Naive thymus-derived CD8-positive, alpha-beta T cell (primary cell): ENCODE data around the gene STK17A. TPM values are rescaled to one million over a fixed set of nuclear protein-coding genes. Genes with fewer than 3 reads are reported as not detected.
"Not testable (repeated sequence)": the region's sequence is repeated elsewhere in the genome, so short reads cannot be mapped to it uniquely, and the experiment has no call there.

ENCODE experiments used
- ATAC-seq, 2 donors: fragments of 150-1000 bp; cut with Tn5 transposase in 1 of 2; sonication (Bioruptor Pico), chemical (Tn5 transposase) in 1 of 2; 1 replicate in 1 of 2; 2 replicates in 1 of 2; pipeline ENCODE4 v1.10.0; 2021; ENCODE audit warnings: mild to moderate bottlenecking in 2 of 2, moderate library complexity in 2 of 2
- POLR2A ChIA-PET: fragments of 350-600 bp; sonication (Branson Sonifier 250); formaldehyde crosslinking; loops from one replicate; lab custom pipeline; 2021; ENCODE audit warnings: antibody characterized with exemption; lab: Charles Lee
- DNase-seq, 10 donors: peaks; one replicate each; pipeline versions ENCODE4 v3.0.0 to v3.0.0-alpha.2; 2020 to 2022
- H3K27ac Mint-ChIP-seq, 10 donors: one replicate each; pipeline ENCODE4 v1.8.0; 2020 to 2022; ENCODE audit warnings: mild to moderate bottlenecking in 10 of 10, mixed read lengths in 10 of 10, moderate library complexity in 4 of 10, inconsistent platforms in 1 of 10
- H3K27me3 Mint-ChIP-seq, 5 donors: one replicate each; pipeline ENCODE4 v1.8.0; 2021 to 2022; ENCODE audit warnings: mixed read lengths in 5 of 5
- H3K36me3 Mint-ChIP-seq, 3 donors: one replicate each; pipeline ENCODE4 v1.8.0; 2020 to 2022; ENCODE audit warnings: mixed read lengths in 3 of 3, mild to moderate bottlenecking in 2 of 3, inconsistent platforms in 1 of 3
- H3K4me1 Mint-ChIP-seq, 4 donors: one replicate each; pipeline ENCODE4 v1.8.0; 2021 to 2022; ENCODE audit warnings: mixed read lengths in 4 of 4
- H3K4me3 Mint-ChIP-seq, 10 donors: one replicate each; pipeline ENCODE4 v1.8.0; 2020 to 2022; ENCODE audit warnings: mild to moderate bottlenecking in 10 of 10, mixed read lengths in 10 of 10, moderate library complexity in 6 of 10, inconsistent platforms in 1 of 10
- H3K9me3 Mint-ChIP-seq, 9 donors: one replicate each; pipeline ENCODE4 v1.8.0; 2020 to 2022; ENCODE audit warnings: mixed read lengths in 9 of 9, mild to moderate bottlenecking in 3 of 9, inconsistent platforms in 1 of 9, moderate library complexity in 1 of 9
- polyA plus RNA-seq, 3 donors: library from polyadenylated mRNA; unstranded; fragments of 300-500 nt; fragmentation: Illumina TruSeq; gene quantifications; one replicate each; pipeline ENCODE4 v1.2.3, GENCODE V29; 2021
- total RNA-seq, 8 experiments: library from RNA in 2 of 8; stranded (reverse) in 2 of 8; gene quantifications; one replicate each; pipeline ENCODE4 v1.2.3 and lab custom pipeline; 2021 to 2026

The STK17A gene
- total and polyA plus RNA-seq, 5 experiments from 2014 or later = 203 to 346 (median 242) TPM

GRCh38 chr7:43572516-43573049 is 10.3 kb upstream of the STK17A start:
- no peak overlapping the region for H3K4me3 Mint-ChIP-seq
- POLR2A ChIA-PET = interaction anchor here (0.8 to 0.9 kb wide), 2 partner anchors 26 to 70 kb away, joined by 3 to 5 read pairs; no protein-coding TSS in a partner anchor
- peak in 1 of 10 donors; percentile 32 for DNase-seq
- no peaks in the 10 kb centered on the region for H3K9me3 Mint-ChIP-seq
- H3K4me1 Mint-ChIP-seq = peaks cover 0 to 6% (median 5%) of the 10 kb centered on the region in 4 donors
- no peaks in the 10 kb centered on the region for H3K36me3 Mint-ChIP-seq
- no peak overlapping the region for H3K27ac Mint-ChIP-seq
- no peaks in the 10 kb centered on the region for H3K27me3 Mint-ChIP-seq
- peak in 1 of 2 donors; percentile 63 for ATAC-seq

DNA sequence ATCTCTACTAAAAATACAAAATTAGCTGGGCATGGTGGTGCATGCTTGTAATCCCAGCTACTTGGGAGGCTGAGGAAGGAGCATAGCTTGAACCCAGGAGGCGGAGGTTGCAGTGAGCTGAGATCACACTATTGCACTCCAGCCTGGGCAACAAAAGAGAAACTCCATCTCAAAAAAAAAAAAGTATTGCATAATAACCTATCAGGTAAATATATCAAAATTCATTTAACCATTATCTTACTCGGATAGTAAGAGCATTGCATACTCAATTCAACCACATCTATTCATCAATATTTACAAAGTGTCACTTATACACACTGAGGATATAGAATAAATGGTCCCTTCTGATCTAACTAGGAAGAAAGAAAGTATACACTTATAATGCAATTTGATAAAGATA is 9.1 kb upstream of the STK17A start:
- DNase-seq, H3K36me3 Mint-ChIP-seq, H3K27me3 Mint-ChIP-seq, H3K4me3 Mint-ChIP-seq, H3K27ac Mint-ChIP-seq, ATAC-seq, POLR2A ChIA-PET, H3K9me3 Mint-ChIP-seq, H3K4me1 Mint-ChIP-seq: not testable (repeated sequence)

DNA sequence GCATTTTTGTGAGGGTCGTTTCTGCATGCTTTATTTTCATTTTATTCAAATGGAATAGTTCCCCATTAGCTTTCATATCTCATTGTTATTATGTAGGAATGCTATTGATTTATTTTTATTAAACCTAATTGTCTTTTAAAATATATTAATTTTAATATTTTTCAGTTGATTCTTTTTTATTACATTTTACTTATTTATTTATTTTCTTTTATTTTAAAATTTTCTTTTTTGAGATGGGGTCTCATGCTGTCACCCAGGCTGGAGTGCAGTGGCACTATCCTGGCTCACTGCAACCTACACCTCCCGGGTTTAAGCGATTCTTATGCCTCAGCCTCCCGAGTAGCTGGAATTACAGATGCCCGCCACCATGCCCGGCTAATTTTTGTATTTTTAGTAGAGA is 7.4 kb upstream of the STK17A start:
- no peak overlapping the region for H3K4me3 Mint-ChIP-seq
- H3K4me1 Mint-ChIP-seq = peaks cover 0 to 6% (median 3%) of the 10 kb centered on the region in 4 donors
- H3K9me3 Mint-ChIP-seq = no peaks in the 10 kb centered on the region
- no peak for DNase-seq
- no peaks in the 10 kb centered on the region for H3K27me3 Mint-ChIP-seq
- no peak overlapping the region for H3K27ac Mint-ChIP-seq
- no peaks in the 10 kb centered on the region for H3K36me3 Mint-ChIP-seq
- ATAC-seq = no peak
- POLR2A ChIA-PET = interaction anchor here (1.1 kb wide), 1 partner anchor 330 kb away, joined by 3 read pairs; no protein-coding TSS in a partner anchor

GRCh38 chr7:43576241-43576640 is 6.7 kb upstream of the STK17A start:
- H3K4me1 Mint-ChIP-seq = peaks cover 0 to 5% (median 3%) of the 10 kb centered on the region in 4 donors
- no peak overlapping the region for H3K4me3 Mint-ChIP-seq
- H3K9me3 Mint-ChIP-seq = no peaks in the 10 kb centered on the region
- POLR2A ChIA-PET = no interaction called here
- ATAC-seq (no peak), DNase-seq (no peak)
- no peak overlapping the region for H3K27ac Mint-ChIP-seq
- H3K27me3 Mint-ChIP-seq = no peaks in the 10 kb centered on the region
- H3K36me3 Mint-ChIP-seq = no peaks in the 10 kb centered on the region

DNA sequence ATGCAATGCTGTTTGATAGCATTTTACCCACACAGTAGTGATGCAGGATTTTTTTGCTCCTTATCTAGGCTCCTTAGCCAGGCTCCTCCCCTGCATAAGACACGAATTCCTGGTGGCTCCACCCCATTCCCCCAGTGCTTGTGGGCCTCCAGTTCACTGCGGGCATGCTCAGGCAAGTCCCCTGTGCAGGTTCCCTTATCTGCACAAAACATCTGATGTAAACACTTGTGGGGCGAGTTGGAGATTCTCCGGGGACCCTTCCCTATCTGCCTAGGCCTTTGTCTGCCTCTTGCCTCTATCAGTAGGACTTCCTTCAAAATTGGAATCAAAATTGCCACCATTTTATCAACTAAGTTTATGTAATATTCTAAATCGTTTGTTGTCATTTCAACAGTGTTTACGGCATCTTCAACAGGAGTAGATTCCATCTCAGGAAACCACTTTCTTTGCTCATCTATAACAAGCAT is 5.4 kb upstream of the STK17A start:
- Mint-ChIP-seq H3K4me3 (no peak overlapping the region), H3K4me1 (peaks cover 2 to 9% (median 6%) of the 10 kb centered on the region in 4 donors), H3K9me3 (no peaks in the 10 kb centered on the region), H3K36me3 (no peaks in the 10 kb centered on the region), H3K27me3 (peaks cover 0 to 8% (median under 1%) of the 10 kb centered on the region in 5 donors), H3K27ac (peak overlapping the region in 1 of 10 donors; percentile 32)
- ATAC-seq = no peak
- POLR2A ChIA-PET = no interaction called here
- DNase-seq = no peak

GRCh38 chr7:43583424-43584194 is 701 bp downstream of the STK17A start:
- POLR2A ChIA-PET = interaction anchor here (0.6 to 11.5 kb wide), 24 partner anchors 9 to 285 kb away, joined by 3 to 373 read pairs (median 10); partner anchors contain the start of gene MRPS24
- ATAC-seq = peak; percentile 34 to 41
- H3K4me3 Mint-ChIP-seq = peak overlapping the region; percentile 82 to 99 (median 94)
- H3K36me3 Mint-ChIP-seq = peaks cover 3 to 23% (median 13%) of the 10 kb centered on the region in 3 donors
- H3K4me1 Mint-ChIP-seq = peaks cover 10 to 41% (median 23%) of the 10 kb centered on the region in 4 donors
- H3K9me3 Mint-ChIP-seq = no peaks in the 10 kb centered on the region
- peaks cover 0 to 9% (median 3%) of the 10 kb centered on the region in 5 donors for H3K27me3 Mint-ChIP-seq
- DNase-seq = peak; percentile 54 to 89 (median 71)
- peak overlapping the region; percentile 90 to 99 (median 96) for H3K27ac Mint-ChIP-seq

DNA sequence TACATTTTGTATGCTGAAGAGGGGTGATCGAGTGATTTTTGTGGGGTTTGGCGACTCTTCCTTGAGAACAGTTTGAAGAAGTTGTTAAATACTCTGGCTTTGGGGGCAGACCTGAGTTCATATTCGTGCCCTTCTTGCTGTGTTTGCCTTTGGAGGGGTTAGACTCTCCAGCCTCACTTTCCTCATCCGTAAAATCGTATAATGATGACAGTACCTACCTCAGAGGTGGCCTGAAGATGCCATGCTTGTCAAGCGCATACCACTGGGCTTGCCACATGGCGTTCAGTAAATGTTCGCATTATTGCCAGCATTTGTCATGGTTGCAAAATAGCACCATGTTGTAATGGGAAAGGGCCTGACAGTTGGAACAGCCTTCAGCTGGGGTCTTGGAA is 1.3 kb downstream of the STK17A start:
- H3K27me3 Mint-ChIP-seq = peaks cover 0 to 9% (median 3%) of the 10 kb centered on the region in 5 donors
- peak in 7 of 10 donors; percentile 13 to 67 (median 48) for DNase-seq
- peaks cover 13 to 47% (median 29%) of the 10 kb centered on the region in 4 donors for H3K4me1 Mint-ChIP-seq
- peak overlapping the region; percentile 82 to 99 (median 94) for H3K4me3 Mint-ChIP-seq
- no peaks in the 10 kb centered on the region for H3K9me3 Mint-ChIP-seq
- ATAC-seq = peak; percentile 3 to 5
- H3K27ac Mint-ChIP-seq = peak overlapping the region; percentile 90 to 99 (median 96)
- H3K36me3 Mint-ChIP-seq = peaks cover 3 to 26% (median 13%) of the 10 kb centered on the region in 3 donors
- POLR2A ChIA-PET = interaction anchor here (0.6 to 11.5 kb wide), 11 partner anchors 11 to 285 kb away, joined by 3 to 373 read pairs (median 22); partner anchors contain the start of gene MRPS24

DNA sequence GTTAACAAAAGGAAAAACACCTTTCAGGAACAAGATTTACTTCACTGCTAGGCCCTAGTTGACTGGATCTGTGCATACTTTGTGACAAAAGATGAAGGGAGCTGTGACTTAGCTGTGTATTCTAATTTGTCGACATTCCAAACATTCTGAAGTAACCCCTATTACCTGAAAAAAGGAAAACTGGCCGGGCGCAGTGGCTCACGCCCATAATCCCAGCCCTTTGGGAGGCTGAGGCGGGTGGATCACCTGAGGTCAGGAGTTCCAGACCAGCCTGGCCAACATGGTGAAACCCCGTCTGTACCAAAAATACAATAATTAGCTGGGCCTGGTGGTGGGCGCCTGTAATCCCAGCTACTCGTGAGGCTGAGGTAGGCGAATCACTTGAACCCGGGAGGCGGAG is 1.8 kb downstream of the STK17A start:
- H3K36me3 Mint-ChIP-seq = peaks cover 3 to 26% (median 13%) of the 10 kb centered on the region in 3 donors
- DNase-seq, ATAC-seq, H3K9me3 Mint-ChIP-seq, H3K27me3 Mint-ChIP-seq: not testable (repeated sequence)
- H3K4me3 Mint-ChIP-seq = peak overlapping the region; percentile 82 to 99 (median 94)
- POLR2A ChIA-PET = interaction anchor here (0.7 to 11.5 kb wide), 12 partner anchors 11 to 114 kb away, joined by 3 to 373 read pairs (median 20); no protein-coding TSS in a partner anchor
- H3K4me1 Mint-ChIP-seq = peaks cover 17 to 51% (median 34%) of the 10 kb centered on the region in 4 donors
- H3K27ac Mint-ChIP-seq = peak overlapping the region; percentile 90 to 99 (median 96)

DNA sequence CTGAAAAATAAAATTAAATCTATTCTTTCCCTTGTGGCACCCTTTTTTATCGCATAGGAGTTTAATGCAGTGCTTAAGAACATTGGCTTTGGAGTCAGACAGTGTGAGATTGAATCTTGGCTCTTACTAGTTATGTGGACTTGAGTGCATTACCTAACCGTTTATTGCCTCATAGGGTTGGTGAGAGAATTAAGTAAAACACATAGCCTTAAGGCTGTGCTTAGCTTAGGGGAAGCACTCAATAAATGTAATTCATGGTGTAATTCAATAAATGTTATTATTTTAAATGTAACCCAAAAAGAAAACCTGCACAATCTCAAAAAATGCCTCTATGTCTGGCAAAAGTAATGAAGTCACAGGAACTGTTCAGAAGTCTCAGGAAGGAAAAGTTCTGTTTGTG is 2.7 kb downstream of the STK17A start:
- no peaks in the 10 kb centered on the region for H3K9me3 Mint-ChIP-seq
- no peak for ATAC-seq
- DNase-seq = peak in 2 of 10 donors; percentile 31 to 36
- H3K27ac Mint-ChIP-seq = peak overlapping the region; percentile 90 to 99 (median 96)
- peak overlapping the region; percentile 82 to 99 (median 94) for H3K4me3 Mint-ChIP-seq
- H3K27me3 Mint-ChIP-seq = peaks cover 0 to 9% (median 3%) of the 10 kb centered on the region in 5 donors
- POLR2A ChIA-PET = interaction anchor here (0.6 to 11.5 kb wide), 10 partner anchors 10 to 699 kb away, joined by 3 to 373 read pairs (median 26); no protein-coding TSS in a partner anchor
- H3K36me3 Mint-ChIP-seq = peaks cover 3 to 33% (median 13%) of the 10 kb centered on the region in 3 donors
- H3K4me1 Mint-ChIP-seq = peaks cover 19 to 59% (median 42%) of the 10 kb centered on the region in 4 donors

DNA sequence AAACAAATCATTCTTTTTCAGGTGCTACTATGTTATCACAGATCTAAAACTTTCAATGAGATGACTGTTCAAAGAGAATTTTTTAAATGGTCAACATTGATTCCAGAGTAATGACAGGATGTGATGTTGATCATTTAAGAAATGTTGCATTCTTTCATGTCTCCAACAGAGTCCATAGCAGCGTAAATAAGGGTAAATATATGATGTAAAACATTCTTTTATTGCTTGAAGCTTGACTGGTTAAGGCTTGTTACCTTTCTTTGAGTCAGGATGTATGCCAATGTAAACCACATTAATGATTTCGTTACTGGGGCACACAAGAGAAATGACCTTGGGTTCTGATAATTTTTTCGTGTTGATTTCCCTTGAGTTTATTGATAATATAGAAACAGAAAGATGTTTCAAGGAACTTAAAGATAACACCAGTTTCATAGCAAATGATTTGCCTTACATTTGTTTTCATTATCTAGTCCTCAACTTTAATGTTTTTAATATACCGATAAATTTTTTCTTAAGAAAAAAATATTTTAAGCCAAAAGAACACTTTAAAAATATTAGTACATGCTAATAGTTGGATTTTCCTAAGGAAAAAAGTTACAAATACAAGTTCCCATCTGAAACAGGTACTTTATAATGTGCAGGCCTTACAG is 3.5 kb downstream of the STK17A start:
- peak in 3 of 10 donors; percentile 48 to 73 (median 62) for DNase-seq
- H3K27ac Mint-ChIP-seq = peak overlapping the region; percentile 90 to 99 (median 96)
- no peaks in the 10 kb centered on the region for H3K9me3 Mint-ChIP-seq
- H3K36me3 Mint-ChIP-seq = peaks cover 3 to 36% (median 13%) of the 10 kb centered on the region in 3 donors
- ATAC-seq = peak in 1 of 2 donors; percentile 52
- peak overlapping the region; percentile 89 to 99 (median 94) for H3K4me3 Mint-ChIP-seq
- H3K27me3 Mint-ChIP-seq = peaks cover 0 to 9% (median 3%) of the 10 kb centered on the region in 5 donors
- POLR2A ChIA-PET = interaction anchor here (0.5 to 11.5 kb wide), 11 partner anchors 9 to 700 kb away, joined by 3 to 373 read pairs (median 18); no protein-coding TSS in a partner anchor
- H3K4me1 Mint-ChIP-seq = peaks cover 23 to 66% (median 49%) of the 10 kb centered on the region in 4 donors

GRCh38 chr7:43588477-43589132 is 5.7 kb downstream of the STK17A start:
- Mint-ChIP-seq H3K36me3 (peaks cover 7 to 38% (median 12%) of the 10 kb centered on the region in 3 donors), H3K9me3 (no peaks in the 10 kb centered on the region)

More at GRCh38 chr7:43588477-43589132, 5.7 kb downstream of the STK17A start:
- DNase-seq (no peak), ATAC-seq (no peak)
- Mint-ChIP-seq H3K4me1 (peaks cover 33 to 80% (median 62%) of the 10 kb centered on the region in 4 donors), H3K4me3 (peak overlapping the region; percentile 63 to 99 (median 81)), H3K27ac (peak overlapping the region; percentile 81 to 95 (median 90)), H3K27me3 (peaks cover 0 to under 1% (median 0%) of the 10 kb centered on the region in 5 donors)
- POLR2A ChIA-PET = interaction anchor here (0.9 to 11.5 kb wide), 7 partner anchors 19 to 110 kb away, joined by 3 to 373 read pairs (median 9); no protein-coding TSS in a partner anchor
